Measurements from ENCODE around the gene SLTM. TPM values are rescaled to one million over a fixed set of nuclear protein-coding genes. Genes with fewer than 3 reads are reported as not detected.
A peak's percentile ranks its signal among the peaks of the same experiment; 100 is the strongest.

Gene SLTM
- total RNA-seq, 1 donor from 2014 or later: 68.2 TPM

DNA sequence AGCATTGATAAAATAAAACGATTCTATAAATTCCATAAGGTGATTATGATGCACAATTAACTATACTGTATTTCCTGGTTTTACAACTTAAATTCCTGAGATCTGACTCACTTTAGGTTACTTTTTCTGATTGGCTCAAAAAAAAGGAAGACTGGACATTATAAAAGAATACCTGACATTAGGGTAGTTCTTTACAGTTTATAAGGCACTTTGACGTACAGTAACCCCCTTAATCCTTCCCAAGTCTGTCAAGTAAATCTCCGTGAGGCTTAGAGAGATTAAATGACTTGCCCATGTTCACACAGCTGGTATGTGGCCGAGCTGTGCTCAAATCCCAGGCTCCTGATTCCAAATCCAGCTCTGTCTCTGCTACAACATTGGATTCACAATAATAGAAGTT lies 1.0 kb upstream of the SLTM start:
- Histone ChIP-seq H3K36me3 (ENCODE audit: insufficient read depth, low read length) (no peaks in the 10 kb centered on the region), H3K4me2 (ENCODE audit: low read length) (peak overlapping the region; percentile 86), H3K79me2 (ENCODE audit: insufficient read depth, low read length) (peaks cover 38% of the 10 kb centered on the region), H2AFZ (ENCODE audit: low read depth, low read length) (peak overlapping the region; percentile 74), H3K4me1 (ENCODE audit: insufficient read depth, low read length) (peaks cover 15% of the 10 kb centered on the region), H3K4me3 (ENCODE audit: insufficient read depth, low read depth, low read length) (peak overlapping the region; percentile 90), H3K9ac (ENCODE audit: low read length) (peak overlapping the region; percentile 97), H3K27me3 (ENCODE audit: insufficient read depth, low read length) (no peaks in the 10 kb centered on the region), H3K27ac (ENCODE audit: low read depth, low read length) (peak overlapping the region; percentile 96), H3K9me3 (ENCODE audit: insufficient read depth, low read depth, low read length) (no peaks in the 10 kb centered on the region), H4K20me1 (ENCODE audit: insufficient read depth, low read length) (peaks cover 15% of the 10 kb centered on the region)
- Mint-ChIP-seq H3K27ac (ENCODE audit: unreplicated experiment) (peak overlapping the region; percentile 91), H3K27me3 (ENCODE audit: low read depth, unreplicated experiment) (no peaks in the 10 kb centered on the region), H3K9me3 (ENCODE audit: unreplicated experiment) (no peaks in the 10 kb centered on the region), H3K36me3 (ENCODE audit: low read depth, unreplicated experiment) (no peaks in the 10 kb centered on the region), H3K4me3 (ENCODE audit: unreplicated experiment) (peak overlapping the region; percentile 89), H3K4me1 (ENCODE audit: low read depth, unreplicated experiment) (peaks cover 4% of the 10 kb centered on the region)
- FAIRE-seq (no peak), DNase-seq (ENCODE audit: low read depth) (no peak)
- TF ChIP-seq, protein P1, sequence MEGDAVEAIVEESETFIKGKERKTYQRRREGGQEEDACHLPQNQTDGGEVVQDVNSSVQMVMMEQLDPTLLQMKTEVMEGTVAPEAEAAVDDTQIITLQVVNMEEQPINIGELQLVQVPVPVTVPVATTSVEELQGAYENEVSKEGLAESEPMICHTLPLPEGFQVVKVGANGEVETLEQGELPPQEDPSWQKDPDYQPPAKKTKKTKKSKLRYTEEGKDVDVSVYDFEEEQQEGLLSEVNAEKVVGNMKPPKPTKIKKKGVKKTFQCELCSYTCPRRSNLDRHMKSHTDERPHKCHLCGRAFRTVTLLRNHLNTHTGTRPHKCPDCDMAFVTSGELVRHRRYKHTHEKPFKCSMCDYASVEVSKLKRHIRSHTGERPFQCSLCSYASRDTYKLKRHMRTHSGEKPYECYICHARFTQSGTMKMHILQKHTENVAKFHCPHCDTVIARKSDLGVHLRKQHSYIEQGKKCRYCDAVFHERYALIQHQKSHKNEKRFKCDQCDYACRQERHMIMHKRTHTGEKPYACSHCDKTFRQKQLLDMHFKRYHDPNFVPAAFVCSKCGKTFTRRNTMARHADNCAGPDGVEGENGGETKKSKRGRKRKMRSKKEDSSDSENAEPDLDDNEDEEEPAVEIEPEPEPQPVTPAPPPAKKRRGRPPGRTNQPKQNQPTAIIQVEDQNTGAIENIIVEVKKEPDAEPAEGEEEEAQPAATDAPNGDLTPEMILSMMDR (IDR thresholded peaks at IDR 0.05; ENCODE audit: insufficient read depth, low read depth, low read length): no peak
- TF ChIP-seq EZH2 (IDR thresholded peaks at IDR 0.05; ENCODE audit: insufficient read depth, low read length): no peak

DNA sequence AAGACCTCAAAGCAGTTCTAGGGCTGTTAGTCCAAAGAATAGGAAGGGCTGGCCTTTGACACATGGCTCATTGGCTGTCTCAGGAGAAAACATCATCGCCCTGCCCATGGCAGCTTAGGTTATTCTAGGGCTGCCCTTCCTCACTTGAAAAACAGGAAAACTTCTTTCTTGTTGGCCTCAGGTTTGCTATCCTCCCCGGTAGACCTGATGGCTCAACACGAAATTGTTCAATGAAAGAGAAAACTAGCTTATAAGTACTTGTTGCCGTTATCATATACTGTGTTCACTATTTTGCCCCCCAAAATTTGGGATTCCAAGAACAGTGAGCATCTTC lies 602 bp upstream of the SLTM start:
- peak overlapping the region; percentile 89 for H3K4me3 Mint-ChIP-seq (ENCODE audit: unreplicated experiment)
- H2AFZ ChIP-seq (ENCODE audit: low read depth, low read length): peak overlapping the region; percentile 74
- H3K27ac Mint-ChIP-seq (ENCODE audit: unreplicated experiment): peak overlapping the region; percentile 91
- H3K27me3 Mint-ChIP-seq (ENCODE audit: low read depth, unreplicated experiment): no peaks in the 10 kb centered on the region
- H3K9me3 ChIP-seq (ENCODE audit: insufficient read depth, low read depth, low read length): no peaks in the 10 kb centered on the region
- H3K4me2 ChIP-seq (ENCODE audit: low read length): peak overlapping the region; percentile 86
- H3K27me3 ChIP-seq (ENCODE audit: insufficient read depth, low read length): no peaks in the 10 kb centered on the region
- DNase-seq (ENCODE audit: low read depth): no peak
- peaks cover 4% of the 10 kb centered on the region for H3K4me1 Mint-ChIP-seq (ENCODE audit: low read depth, unreplicated experiment)
- no peak for FAIRE-seq
- H3K9ac ChIP-seq (ENCODE audit: low read length): peak overlapping the region; percentile 97
- H3K36me3 Mint-ChIP-seq (ENCODE audit: low read depth, unreplicated experiment): no peaks in the 10 kb centered on the region
- TF ChIP-seq, protein P1 (IDR thresholded peaks at IDR 0.05; ENCODE audit: insufficient read depth, low read depth, low read length): no peak
- H3K4me3 ChIP-seq (ENCODE audit: insufficient read depth, low read depth, low read length): peak overlapping the region; percentile 90
- peaks cover 42% of the 10 kb centered on the region for H3K79me2 ChIP-seq (ENCODE audit: insufficient read depth, low read length)
- H3K27ac ChIP-seq (ENCODE audit: low read depth, low read length): peak overlapping the region; percentile 96
- H3K9me3 Mint-ChIP-seq (ENCODE audit: unreplicated experiment): no peaks in the 10 kb centered on the region
- peaks cover 15% of the 10 kb centered on the region for H4K20me1 ChIP-seq (ENCODE audit: insufficient read depth, low read length)
- H3K36me3 ChIP-seq (ENCODE audit: insufficient read depth, low read length): no peaks in the 10 kb centered on the region
- peaks cover 15% of the 10 kb centered on the region for H3K4me1 ChIP-seq (ENCODE audit: insufficient read depth, low read length)

DNA sequence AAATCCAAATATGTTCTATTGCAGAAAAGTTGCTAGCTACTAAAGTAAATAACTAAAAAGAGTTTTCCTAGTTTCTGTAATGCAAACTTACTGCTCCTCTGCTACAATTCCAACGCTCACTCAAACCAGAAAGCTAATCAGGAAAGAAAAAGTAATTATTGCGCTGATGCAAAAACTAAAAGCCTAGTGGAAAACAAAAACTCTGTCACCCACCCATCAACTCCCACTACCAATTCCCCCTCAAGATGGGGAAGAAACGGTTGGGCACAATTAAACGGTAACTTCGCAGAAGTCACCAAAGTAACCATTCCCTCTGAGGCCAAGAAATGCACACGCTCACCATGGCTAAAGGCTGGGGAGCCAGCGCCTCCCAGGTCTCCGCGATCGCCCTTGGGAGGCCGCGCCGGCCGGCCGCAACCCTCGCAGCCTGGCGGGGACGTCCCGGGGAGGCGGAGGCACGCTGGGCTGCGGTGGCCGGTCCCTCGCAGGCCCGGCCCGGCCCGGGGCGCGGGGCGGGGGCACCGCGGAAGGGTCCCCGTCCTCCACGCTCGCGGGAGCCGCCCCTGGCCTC lies 684 bp downstream of the SLTM start:
- no peak for TF ChIP-seq EZH2 (IDR thresholded peaks at IDR 0.05; ENCODE audit: insufficient read depth, low read length)
- TF ChIP-seq, protein P1 (IDR thresholded peaks at IDR 0.05; ENCODE audit: insufficient read depth, low read depth, low read length): no peak
- Histone ChIP-seq H3K4me2 (ENCODE audit: low read length) (peak overlapping the region; percentile 86), H3K4me3 (ENCODE audit: insufficient read depth, low read depth, low read length) (peak overlapping the region; percentile 90), H3K36me3 (ENCODE audit: insufficient read depth, low read length) (peaks cover 6% of the 10 kb centered on the region), H3K4me1 (ENCODE audit: insufficient read depth, low read length) (peaks cover 15% of the 10 kb centered on the region), H3K27me3 (ENCODE audit: insufficient read depth, low read length) (no peaks in the 10 kb centered on the region), H3K9ac (ENCODE audit: low read length) (peak overlapping the region; percentile 97), H3K27ac (ENCODE audit: low read depth, low read length) (peak overlapping the region; percentile 96), H3K79me2 (ENCODE audit: insufficient read depth, low read length) (peaks cover 55% of the 10 kb centered on the region), H3K9me3 (ENCODE audit: insufficient read depth, low read depth, low read length) (no peaks in the 10 kb centered on the region), H4K20me1 (ENCODE audit: insufficient read depth, low read length) (peaks cover 20% of the 10 kb centered on the region), H2AFZ (ENCODE audit: low read depth, low read length) (peak overlapping the region; percentile 74)
- Mint-ChIP-seq H3K36me3 (ENCODE audit: low read depth, unreplicated experiment) (no peaks in the 10 kb centered on the region), H3K27ac (ENCODE audit: unreplicated experiment) (peak overlapping the region; percentile 93), H3K9me3 (ENCODE audit: unreplicated experiment) (no peaks in the 10 kb centered on the region), H3K27me3 (ENCODE audit: low read depth, unreplicated experiment) (no peaks in the 10 kb centered on the region), H3K4me1 (ENCODE audit: low read depth, unreplicated experiment) (peaks cover 4% of the 10 kb centered on the region), H3K4me3 (ENCODE audit: unreplicated experiment) (peak overlapping the region; percentile 98)
- FAIRE-seq (no peak), DNase-seq (ENCODE audit: low read depth) (no peak)
